SK-N-SH treated with all-trans-retinoic acid at 6 μM for 48 hours (cell line): ENCODE measurements around the gene DCDC2.

Experiments used
- ISL1 ChIP-seq: fragments of 250-450 bp; sonication (Bioruptor Pico); IDR thresholded peaks from 2 replicates; pipeline ENCODE4 v2.1.2; 2022; ENCODE audit warnings: mild to moderate bottlenecking, moderate library complexity
- OSR1 ChIP-seq: fragments of 250-450 bp; sonication (Bioruptor Pico); IDR thresholded peaks from 2 replicates; pipeline ENCODE4 v1.8.0; 2022; ENCODE audit warnings: moderate library complexity, mild to moderate bottlenecking, inconsistent platforms
- PATZ1 ChIP-seq: fragments of 250-450 bp; sonication (Bioruptor Pico); IDR thresholded peaks from 2 replicates; pipeline ENCODE4 v1.8.0; 2020; ENCODE audit warnings: mild to moderate bottlenecking, moderate library complexity, borderline replicate concordance
- RARB ChIP-seq: fragments of 250-450 bp; sonication (Bioruptor Pico); IDR thresholded peaks from 2 replicates; pipeline ENCODE4 v1.8.0; 2021; ENCODE audit warnings: mild to moderate bottlenecking, moderate library complexity
- SNAI2 ChIP-seq: fragments of 250-450 bp; sonication (Bioruptor Pico); IDR thresholded peaks from 2 replicates; pipeline ENCODE4 v1.5.0; 2020; ENCODE audit warnings: mild to moderate bottlenecking, moderate library complexity
- ZC3H10 ChIP-seq: fragments of 250-450 bp; sonication (Bioruptor Pico); IDR thresholded peaks from 2 replicates; pipeline ENCODE4 v1.5.1; 2021; ENCODE audit warnings: mild to moderate bottlenecking, moderate library complexity
- ZFP3 ChIP-seq: fragments of 250-450 bp; sonication (Bioruptor Pico); IDR thresholded peaks from 2 replicates; pipeline ENCODE4 v1.5.0; 2020; ENCODE audit warnings: mild to moderate bottlenecking, moderate library complexity
- ZNF8 ChIP-seq: fragments of 450-650 bp; formaldehyde crosslinking; IDR thresholded peaks from 2 replicates; pipeline ENCODE4 v1.5.0; 2020; ENCODE audit warnings: mild to moderate bottlenecking, moderate library complexity

- no peak for TF ChIP-seq PATZ1 (CRISPR knock-in tag)
- TF ChIP-seq OSR1 (CRISPR knock-in tag): no peak
- no peak for TF ChIP-seq ZNF8 (CRISPR knock-in tag)
- no peak for TF ChIP-seq ISL1 (CRISPR knock-in tag)
- no peak for TF ChIP-seq RARB
- no peak for TF ChIP-seq ZFP3
- TF ChIP-seq ZC3H10 (CRISPR knock-in tag): no peak
- TF ChIP-seq SNAI2: no peak
Measured at GRCh38 chr6:24238700-24239099, 119.2 kb downstream of the DCDC2 start.
